Stimulated activated CD8-positive, alpha-beta memory T cell treated with anti-CD3 and anti-CD28 coated beads, Interleukin-12 subunit alpha, Interleukin-12 subunit beta, amount 100 ng/mL, for 24 hours (primary cell): ENCODE measurements around the gene PRDM16.

Experiments used
- DNase-seq: peaks from one replicate; pipeline ENCODE4 v3.0.0-alpha.2; 2020; ENCODE audit errors: extremely low read depth

Gene PRDM16

GRCh38 chr1:3261007-3261968, 192.3 kb downstream of the PRDM16 start:
- DNase-seq = no peak

- no peak for DNase-seq
Measured at GRCh38 chr1:3261969-3262579, 193.1 kb downstream of the PRDM16 start.

GRCh38 chr1:3262681-3263286, 193.8 kb downstream of the PRDM16 start:
- no peak for DNase-seq

- no peak for DNase-seq
Measured at GRCh38 chr1:3263790-3264189, 194.8 kb downstream of the PRDM16 start.

- DNase-seq = no peak
Measured at GRCh38 chr1:3264456-3264855, 195.5 kb downstream of the PRDM16 start.

GRCh38 chr1:3265835-3266805, 197.1 kb downstream of the PRDM16 start:
- DNase-seq = no peak

- no peak for DNase-seq
Measured at GRCh38 chr1:3266870-3267549, 198.0 kb downstream of the PRDM16 start.

GRCh38 chr1:3267550-3268270, 198.7 kb downstream of the PRDM16 start:
- no peak for DNase-seq

GRCh38 chr1:3268281-3268680, 199.3 kb downstream of the PRDM16 start:
- DNase-seq = no peak

- DNase-seq = no peak
Measured at GRCh38 chr1:3270403-3271245, 201.6 kb downstream of the PRDM16 start.

- DNase-seq = no peak
Measured at GRCh38 chr1:3271866-3272265, 202.9 kb downstream of the PRDM16 start.

GRCh38 chr1:3272321-3273045, 203.5 kb downstream of the PRDM16 start:
- DNase-seq = no peak

- DNase-seq = no peak
Measured at GRCh38 chr1:3273447-3273846, 204.4 kb downstream of the PRDM16 start.

GRCh38 chr1:3274972-3275371, 206.0 kb downstream of the PRDM16 start:
- no peak for DNase-seq

- DNase-seq = no peak
Measured at GRCh38 chr1:3275471-3276340, 206.7 kb downstream of the PRDM16 start.

- no peak for DNase-seq
Measured at GRCh38 chr1:3276341-3276800, 207.4 kb downstream of the PRDM16 start.

GRCh38 chr1:3277011-3277471, 208.0 kb downstream of the PRDM16 start:
- DNase-seq = no peak
